NCI-H1417 (cell line): ENCODE data around the gene ARHGAP8.

Experiments
- DNase-seq, 3 experiments: peaks; one replicate each; lab custom pipeline; 2025; lab: John Stamatoyannopoulos, UW

ARHGAP8 gene

GRCh38 chr22:44802956-44803355 lies 50.6 kb downstream of the ARHGAP8 start:
- no peak for DNase-seq

GRCh38 chr22:44804327-44804726 lies 52.0 kb downstream of the ARHGAP8 start:
- DNase-seq: no peak

GRCh38 chr22:44805711-44806110 lies 53.3 kb downstream of the ARHGAP8 start:
- DNase-seq: peak in 2 of 3 experiments; percentile 7 to 26

GRCh38 chr22:44807232-44807631 lies 54.9 kb downstream of the ARHGAP8 start:
- no peak for DNase-seq

- DNase-seq: no peak
Measured at GRCh38 chr22:44807915-44808690, 55.7 kb downstream of the ARHGAP8 start.

GRCh38 chr22:44809456-44809855 lies 57.1 kb downstream of the ARHGAP8 start:
- no peak for DNase-seq

- DNase-seq: no peak
Measured at GRCh38 chr22:44811141-44811540, 58.8 kb downstream of the ARHGAP8 start.

- DNase-seq: no peak
Measured at GRCh38 chr22:44813416-44813815, 61.0 kb downstream of the ARHGAP8 start.

GRCh38 chr22:44814266-44815098 lies 62.1 kb downstream of the ARHGAP8 start:
- no peak for DNase-seq

GRCh38 chr22:44815099-44816070 lies 63.0 kb downstream of the ARHGAP8 start:
- DNase-seq: no peak

GRCh38 chr22:44816141-44816540 lies 63.8 kb downstream of the ARHGAP8 start:
- DNase-seq: no peak

- no peak for DNase-seq
Measured at GRCh38 chr22:44818727-44819126, 66.4 kb downstream of the ARHGAP8 start.

GRCh38 chr22:44819966-44820631 lies 67.7 kb downstream of the ARHGAP8 start:
- no peak for DNase-seq

GRCh38 chr22:44821741-44822475 lies 69.5 kb downstream of the ARHGAP8 start:
- DNase-seq: no peak

- no peak for DNase-seq
Measured at GRCh38 chr22:44822534-44822933, 70.2 kb downstream of the ARHGAP8 start.

- DNase-seq: no peak
Measured at GRCh38 chr22:44823396-44823795, 71.0 kb downstream of the ARHGAP8 start.

- DNase-seq: no peak
Measured at GRCh38 chr22:44823806-44824205, 71.4 kb downstream of the ARHGAP8 start.

GRCh38 chr22:44824271-44824670 lies 71.9 kb downstream of the ARHGAP8 start:
- DNase-seq: no peak

- no peak for DNase-seq
Measured at GRCh38 chr22:44825310-44826150, 73.2 kb downstream of the ARHGAP8 start.

GRCh38 chr22:44827666-44828190 lies 75.4 kb downstream of the ARHGAP8 start:
- DNase-seq: no peak
